Measurements from ENCODE around the gene ATP2A1. TPM values are rescaled to one million over a fixed set of nuclear protein-coding genes. Genes with fewer than 3 reads are reported as not detected.

The ATP2A1 gene
- total and polyA plus RNA-seq, 2 donors from 2014 or later = 0.25 to 0.47 TPM

DNA sequence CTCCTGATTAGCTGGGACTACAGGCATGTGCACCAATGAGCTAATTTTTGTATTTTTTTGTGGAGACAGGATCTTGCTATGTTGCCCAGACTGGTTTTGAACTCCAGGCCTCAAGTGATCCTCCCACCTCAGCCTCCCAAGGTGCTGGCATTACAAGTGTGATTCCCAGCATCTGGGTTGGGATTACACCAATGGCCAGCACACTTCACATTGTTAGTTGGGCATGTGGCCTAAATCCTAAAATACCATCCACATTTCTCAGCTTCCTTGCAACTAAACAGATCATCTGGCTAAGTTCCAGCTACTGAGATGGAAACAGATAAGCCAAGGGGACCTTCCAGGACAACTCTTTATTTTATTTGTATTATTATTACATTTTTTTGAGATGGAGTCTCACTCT, 36.9 kb downstream of the ATP2A1 start:
- Histone ChIP-seq H3K9ac (ENCODE audit: low read length in 3 of 3) (no peak overlapping the region), H3K4me1 (ENCODE audit: control insufficient read depth in 2 of 3, insufficient read depth in 2 of 3, low read depth in 1 of 3, low read length in 3 of 3) (no peaks in the 10 kb centered on the region), H3K36me3 (ENCODE audit: control insufficient read depth in 2 of 3, insufficient read depth in 3 of 3, low read length in 3 of 3) (peaks cover 0 to 15% (median 7%) of the 10 kb centered on the region in 3 donors), H3K27me3 (ENCODE audit: control insufficient read depth, insufficient read depth, low read length) (no peaks in the 10 kb centered on the region), H3K4me3 (ENCODE audit: low read length in 3 of 3) (no peak overlapping the region), H3K9me3 (ENCODE audit: control insufficient read depth in 2 of 3, insufficient read depth in 1 of 3, low read length in 3 of 3) (no peaks in the 10 kb centered on the region), H3K27ac (ENCODE audit: low read depth in 2 of 2, low read length in 2 of 2) (no peak overlapping the region)
- no peak for DNase-seq
- TF ChIP-seq, protein P1, sequence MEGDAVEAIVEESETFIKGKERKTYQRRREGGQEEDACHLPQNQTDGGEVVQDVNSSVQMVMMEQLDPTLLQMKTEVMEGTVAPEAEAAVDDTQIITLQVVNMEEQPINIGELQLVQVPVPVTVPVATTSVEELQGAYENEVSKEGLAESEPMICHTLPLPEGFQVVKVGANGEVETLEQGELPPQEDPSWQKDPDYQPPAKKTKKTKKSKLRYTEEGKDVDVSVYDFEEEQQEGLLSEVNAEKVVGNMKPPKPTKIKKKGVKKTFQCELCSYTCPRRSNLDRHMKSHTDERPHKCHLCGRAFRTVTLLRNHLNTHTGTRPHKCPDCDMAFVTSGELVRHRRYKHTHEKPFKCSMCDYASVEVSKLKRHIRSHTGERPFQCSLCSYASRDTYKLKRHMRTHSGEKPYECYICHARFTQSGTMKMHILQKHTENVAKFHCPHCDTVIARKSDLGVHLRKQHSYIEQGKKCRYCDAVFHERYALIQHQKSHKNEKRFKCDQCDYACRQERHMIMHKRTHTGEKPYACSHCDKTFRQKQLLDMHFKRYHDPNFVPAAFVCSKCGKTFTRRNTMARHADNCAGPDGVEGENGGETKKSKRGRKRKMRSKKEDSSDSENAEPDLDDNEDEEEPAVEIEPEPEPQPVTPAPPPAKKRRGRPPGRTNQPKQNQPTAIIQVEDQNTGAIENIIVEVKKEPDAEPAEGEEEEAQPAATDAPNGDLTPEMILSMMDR (IDR thresholded peaks at IDR 0.05; ENCODE audit: borderline replicate concordance, extremely low read depth, insufficient read depth) = no peak
- intact Hi-C loops (cut with DNase I) = no loop called here
- no peak for FAIRE-seq

DNA sequence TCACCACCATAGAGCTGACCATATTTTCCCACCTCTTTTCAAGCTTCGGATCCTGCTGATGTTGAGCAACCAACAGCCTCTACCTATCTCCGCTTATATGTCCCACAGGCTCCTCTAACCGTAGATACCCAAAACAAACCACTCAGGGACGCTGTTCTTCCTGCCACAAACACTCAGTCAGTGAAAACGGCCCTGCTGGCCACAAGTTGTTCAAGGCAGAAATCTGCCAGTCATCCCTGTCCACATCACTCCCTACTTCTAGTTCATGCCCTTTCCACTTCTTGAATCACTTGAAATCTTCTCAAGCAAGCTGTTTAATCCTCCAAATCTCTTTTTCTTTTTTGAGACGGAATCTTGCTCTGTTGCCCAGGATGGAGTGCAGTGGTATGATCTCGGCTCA, 38.8 kb downstream of the ATP2A1 start:
- FAIRE-seq = no peak
- intact Hi-C loops (cut with DNase I) = no loop called here
- Histone ChIP-seq H3K27me3 (ENCODE audit: control insufficient read depth, insufficient read depth, low read length) (no peaks in the 10 kb centered on the region), H3K4me1 (ENCODE audit: control insufficient read depth in 2 of 3, insufficient read depth in 2 of 3, low read depth in 1 of 3, low read length in 3 of 3) (no peaks in the 10 kb centered on the region), H3K9me3 (ENCODE audit: control insufficient read depth in 2 of 3, insufficient read depth in 1 of 3, low read length in 3 of 3) (no peaks in the 10 kb centered on the region), H3K36me3 (ENCODE audit: control insufficient read depth in 2 of 3, insufficient read depth in 3 of 3, low read length in 3 of 3) (peaks cover 0 to 15% (median 7%) of the 10 kb centered on the region in 3 donors), H3K9ac (ENCODE audit: low read length in 3 of 3) (no peak overlapping the region), H3K27ac (ENCODE audit: low read depth in 2 of 2, low read length in 2 of 2) (no peak overlapping the region), H3K4me3 (ENCODE audit: low read length in 3 of 3) (no peak overlapping the region)
- DNase-seq = no peak
- TF ChIP-seq, protein P1 (IDR thresholded peaks at IDR 0.05; ENCODE audit: borderline replicate concordance, extremely low read depth, insufficient read depth) = no peak

DNA sequence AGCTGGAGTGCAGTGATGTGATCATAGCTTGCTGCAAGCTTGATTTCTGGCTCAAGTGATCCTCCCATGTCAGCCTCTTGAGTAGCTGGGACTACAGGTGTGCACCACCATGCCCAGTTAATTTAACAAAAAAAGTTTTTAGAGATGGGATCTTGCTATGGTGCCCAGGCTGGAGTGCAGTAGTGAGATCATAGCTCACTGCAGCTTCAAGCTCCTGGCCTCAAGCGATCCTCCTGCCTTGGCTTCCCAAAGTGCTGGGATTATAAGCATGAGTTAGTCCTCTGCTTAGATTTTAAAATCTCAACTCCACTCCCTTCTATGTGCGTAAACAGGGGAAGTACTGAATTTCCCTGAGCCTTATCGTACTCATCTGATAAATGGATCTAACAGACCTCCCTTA, 40.4 kb downstream of the ATP2A1 start:
- Histone ChIP-seq H3K4me3 (ENCODE audit: low read length in 3 of 3) (no peak overlapping the region), H3K36me3 (ENCODE audit: control insufficient read depth in 2 of 3, insufficient read depth in 3 of 3, low read length in 3 of 3) (peaks cover 0 to 15% (median 7%) of the 10 kb centered on the region in 3 donors), H3K27ac (ENCODE audit: low read depth in 2 of 2, low read length in 2 of 2) (no peak overlapping the region), H3K9ac (ENCODE audit: low read length in 3 of 3) (no peak overlapping the region), H3K9me3 (ENCODE audit: control insufficient read depth in 2 of 3, insufficient read depth in 1 of 3, low read length in 3 of 3) (no peaks in the 10 kb centered on the region), H3K4me1 (ENCODE audit: control insufficient read depth in 2 of 3, insufficient read depth in 2 of 3, low read depth in 1 of 3, low read length in 3 of 3) (peaks cover 0 to 3% (median 2%) of the 10 kb centered on the region in 3 donors), H3K27me3 (ENCODE audit: control insufficient read depth, insufficient read depth, low read length) (no peaks in the 10 kb centered on the region)
- intact Hi-C loops (cut with DNase I) = no loop called here
- TF ChIP-seq, protein P1 (IDR thresholded peaks at IDR 0.05; ENCODE audit: borderline replicate concordance, extremely low read depth, insufficient read depth) = no peak
- FAIRE-seq = no peak
- no peak for DNase-seq

DNA sequence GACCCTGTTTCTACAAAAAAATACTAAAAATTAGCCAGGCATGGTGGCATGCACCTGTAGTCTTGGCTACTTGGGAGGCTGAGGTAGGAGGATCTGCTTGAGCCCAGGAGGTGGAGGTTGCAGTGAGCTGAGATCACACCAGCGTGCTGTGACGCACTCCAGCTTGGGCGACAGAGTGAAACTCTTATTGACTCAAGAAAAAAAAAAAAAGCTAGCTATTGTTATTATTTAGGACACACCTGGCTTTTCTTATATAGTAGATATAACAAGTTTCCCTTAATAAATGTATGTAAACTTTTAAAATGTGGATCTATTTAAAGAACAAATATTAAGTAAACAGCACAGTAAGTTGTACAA, 44.9 kb downstream of the ATP2A1 start:
- no peak for FAIRE-seq
- H3K9me3 ChIP-seq (ENCODE audit: control insufficient read depth in 2 of 3, insufficient read depth in 1 of 3, low read length in 3 of 3) = no peaks in the 10 kb centered on the region
- peaks cover 3 to 10% (median 5%) of the 10 kb centered on the region in 3 donors for H3K4me1 ChIP-seq (ENCODE audit: control insufficient read depth in 2 of 3, insufficient read depth in 2 of 3, low read depth in 1 of 3, low read length in 3 of 3)
- no peak overlapping the region for H3K27ac ChIP-seq (ENCODE audit: low read depth in 2 of 2, low read length in 2 of 2)
- no peak overlapping the region for H3K4me3 ChIP-seq (ENCODE audit: low read length in 3 of 3)
- H3K9ac ChIP-seq (ENCODE audit: low read length in 3 of 3) = no peak overlapping the region
- TF ChIP-seq, protein P1 (IDR thresholded peaks at IDR 0.05; ENCODE audit: borderline replicate concordance, extremely low read depth, insufficient read depth) = no peak
- no peaks in the 10 kb centered on the region for H3K27me3 ChIP-seq (ENCODE audit: control insufficient read depth, insufficient read depth, low read length)
- intact Hi-C loops (cut with DNase I) = no loop called here
- H3K36me3 ChIP-seq (ENCODE audit: control insufficient read depth in 2 of 3, insufficient read depth in 3 of 3, low read length in 3 of 3) = peaks cover 0 to 8% (median 3%) of the 10 kb centered on the region in 3 donors
- no peak for DNase-seq
